Measurements from ENCODE around the gene DGCR6L.

GRCh38 chr22:20298110-20298802 is 21.6 kb downstream of the DGCR6L start:
- no peak for TF ChIP-seq CTCF (IDR thresholded peaks at IDR 0.05)
- TF ChIP-seq EP300 (IDR thresholded peaks at IDR 0.05): no peak

Data from upper lobe of left lung (tissue), 4 donors.